Midbrain (tissue), 1 donor: Measurements from ENCODE around the gene EEF1AKMT3.
"Not testable (repeated sequence)": the region's sequence is repeated elsewhere in the genome, so short reads cannot be mapped to it uniquely, and the experiment has no call there.

Experiments
- DNase-seq: peaks from one replicate; lab custom pipeline; 2025; lab: John Stamatoyannopoulos, UW

EEF1AKMT3 gene

DNA sequence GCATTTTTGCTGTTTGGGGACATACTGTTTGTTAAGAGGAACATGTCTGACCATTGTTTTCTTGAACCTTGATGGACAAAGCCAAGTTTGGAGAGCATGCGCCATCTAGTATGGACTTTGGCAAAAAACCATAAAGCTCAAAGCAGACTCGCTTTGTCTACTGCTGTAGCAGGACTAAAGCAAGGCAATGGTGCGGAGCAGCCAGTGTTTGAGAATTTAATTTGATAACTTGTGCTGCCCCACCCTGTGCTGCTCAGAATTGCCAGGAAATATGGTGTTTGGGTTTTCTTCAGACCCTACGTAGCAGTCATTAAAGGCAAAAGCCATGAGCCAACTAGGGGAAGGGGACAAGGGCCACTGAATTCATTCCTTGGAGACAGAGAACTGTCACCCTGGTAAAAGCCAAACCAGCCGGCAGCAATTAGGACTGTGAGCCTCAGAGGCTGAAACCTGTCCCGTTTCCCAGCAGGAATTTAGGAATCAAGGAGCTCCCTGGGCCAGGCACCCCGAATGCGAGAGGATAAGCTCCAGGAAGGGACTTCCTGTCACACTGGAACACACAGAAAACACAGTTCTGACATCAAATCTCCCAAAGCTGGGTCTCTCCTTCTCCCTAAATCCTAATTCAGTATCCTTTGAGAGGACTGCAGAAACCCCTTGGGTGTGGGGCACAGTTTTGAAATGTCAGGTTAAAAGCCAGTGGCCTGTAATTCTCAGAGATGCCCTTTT, 45.0 kb downstream of the EEF1AKMT3 start:
- peak; percentile 42 for DNase-seq

DNA sequence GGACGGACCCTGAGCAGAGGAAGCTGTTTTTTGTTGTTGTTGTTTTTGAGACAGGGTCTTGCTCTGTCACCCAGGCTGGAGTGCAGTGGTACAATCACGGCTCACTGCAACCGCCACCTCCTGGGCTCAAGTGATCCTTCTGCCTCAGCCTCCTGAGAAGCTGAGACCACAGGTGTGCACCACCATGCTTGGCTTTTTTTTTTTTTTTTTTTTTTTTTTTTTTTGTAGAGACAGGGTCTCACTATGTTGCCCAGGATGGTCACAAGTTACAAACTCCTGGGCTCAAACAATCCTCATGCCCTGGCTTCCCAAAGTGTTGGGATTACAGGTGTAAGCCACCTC, 45.5 kb downstream of the EEF1AKMT3 start:
- not testable (repeated sequence) for DNase-seq

DNA sequence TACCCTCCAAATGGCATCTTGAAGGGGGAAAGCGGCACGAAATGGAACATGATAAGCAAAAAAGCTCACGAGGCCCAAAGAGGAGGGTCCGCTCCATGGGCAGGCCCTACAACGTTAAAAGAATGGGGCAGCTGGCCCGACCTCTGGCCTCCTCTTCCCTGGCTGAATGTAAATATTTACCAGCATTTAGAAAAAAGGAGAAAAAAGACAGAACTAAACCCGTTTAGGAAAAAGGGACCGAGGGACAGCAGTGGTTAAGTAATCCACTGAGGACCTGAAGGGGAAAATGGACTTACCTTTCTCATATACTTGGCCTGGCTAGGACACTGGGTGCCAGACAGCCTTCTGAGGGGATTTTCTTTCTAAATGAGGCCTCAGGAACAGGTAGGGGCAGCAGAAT, 47.7 kb downstream of the EEF1AKMT3 start:
- DNase-seq: not testable (repeated sequence)

DNA sequence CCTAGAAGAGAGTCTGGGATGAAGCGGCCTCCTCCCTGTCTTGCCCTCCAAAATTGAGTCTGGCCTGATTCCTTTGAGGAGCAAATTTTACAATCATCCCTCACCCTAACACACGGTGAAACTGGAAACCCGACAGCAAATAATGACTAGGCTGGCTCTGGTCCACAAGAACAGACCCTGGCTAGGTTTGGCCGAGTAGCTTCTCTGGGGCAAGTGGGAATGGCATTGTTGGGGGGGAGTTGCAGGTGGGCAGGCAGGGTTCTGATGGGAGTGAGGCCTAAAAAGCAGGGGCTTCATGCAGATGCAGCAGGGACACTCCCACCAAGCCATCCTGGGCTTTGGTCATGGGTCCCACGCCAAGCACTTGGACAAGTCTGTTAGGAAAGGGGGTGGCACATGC, 48.6 kb downstream of the EEF1AKMT3 start:
- not testable (repeated sequence) for DNase-seq

DNA sequence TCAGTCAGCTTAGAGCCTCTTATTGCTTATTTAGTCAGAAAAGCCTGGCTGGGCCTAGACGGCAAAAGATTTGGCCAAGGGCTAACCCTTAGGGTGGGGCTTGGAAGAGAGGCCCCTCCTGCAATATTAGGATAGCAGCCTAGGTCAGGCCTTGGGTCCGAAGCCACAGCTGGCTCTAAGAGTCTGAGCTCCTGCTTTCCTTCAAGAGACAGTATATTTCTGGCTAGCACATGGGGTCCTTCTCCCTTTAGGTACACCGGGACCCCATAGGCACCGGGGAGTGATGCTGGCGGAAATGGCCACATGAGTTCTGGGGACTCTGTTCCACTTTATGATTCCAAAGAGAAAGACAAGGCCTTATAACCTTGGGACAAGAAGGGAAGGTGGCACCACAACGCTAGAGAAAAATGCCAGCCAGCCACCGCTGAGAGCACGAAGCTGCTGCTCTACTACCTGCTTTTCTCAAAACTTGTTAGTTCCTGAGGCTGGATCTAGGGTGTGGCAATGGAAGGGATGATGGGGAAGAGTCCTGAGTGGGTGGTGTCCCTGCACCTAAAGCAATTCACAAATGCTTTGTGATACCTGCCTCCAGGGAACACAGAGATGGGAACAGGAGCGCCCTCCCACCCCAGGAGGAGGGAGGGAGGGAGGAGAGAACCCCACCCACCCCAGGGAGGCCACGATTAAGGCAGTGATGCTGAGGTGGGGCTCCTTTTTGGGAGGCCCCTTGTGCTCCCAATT, 49.2 kb downstream of the EEF1AKMT3 start:
- DNase-seq: no peak

DNA sequence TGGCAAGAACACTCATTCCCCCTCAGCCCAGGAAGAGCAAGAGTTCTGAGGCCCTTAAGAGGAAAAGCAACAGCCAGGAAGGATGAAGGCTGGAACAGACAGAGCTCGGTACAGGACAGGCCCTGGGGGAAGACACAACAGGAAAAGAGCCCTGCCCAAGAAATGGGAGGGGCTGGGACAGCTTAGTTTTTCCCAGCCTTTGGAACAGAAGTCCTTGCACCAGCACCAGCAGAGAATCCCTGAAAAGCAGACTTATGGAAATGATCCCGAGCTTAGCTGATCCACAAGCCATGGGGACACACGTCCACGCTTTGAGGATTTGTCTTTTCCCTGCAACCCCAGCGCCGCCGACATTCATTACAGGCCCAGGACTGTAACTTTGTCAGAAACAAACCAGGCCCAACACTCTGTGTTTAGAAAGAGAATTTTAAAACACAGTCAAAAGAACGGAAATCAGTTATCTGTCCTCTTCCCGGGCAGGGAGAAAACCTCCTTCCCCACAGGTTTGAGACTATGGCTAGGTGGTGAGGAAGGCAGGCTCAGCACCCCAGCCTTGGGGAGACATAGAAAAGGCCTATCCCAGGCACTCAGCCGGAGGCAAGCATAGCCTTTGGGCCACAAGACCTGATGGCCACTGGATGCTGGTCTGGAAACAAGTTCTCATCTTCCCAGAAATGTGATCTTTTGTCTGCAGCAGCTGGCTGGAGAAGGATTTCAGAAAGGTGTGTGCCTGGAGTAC, 50.1 kb downstream of the EEF1AKMT3 start:
- DNase-seq: no peak

DNA sequence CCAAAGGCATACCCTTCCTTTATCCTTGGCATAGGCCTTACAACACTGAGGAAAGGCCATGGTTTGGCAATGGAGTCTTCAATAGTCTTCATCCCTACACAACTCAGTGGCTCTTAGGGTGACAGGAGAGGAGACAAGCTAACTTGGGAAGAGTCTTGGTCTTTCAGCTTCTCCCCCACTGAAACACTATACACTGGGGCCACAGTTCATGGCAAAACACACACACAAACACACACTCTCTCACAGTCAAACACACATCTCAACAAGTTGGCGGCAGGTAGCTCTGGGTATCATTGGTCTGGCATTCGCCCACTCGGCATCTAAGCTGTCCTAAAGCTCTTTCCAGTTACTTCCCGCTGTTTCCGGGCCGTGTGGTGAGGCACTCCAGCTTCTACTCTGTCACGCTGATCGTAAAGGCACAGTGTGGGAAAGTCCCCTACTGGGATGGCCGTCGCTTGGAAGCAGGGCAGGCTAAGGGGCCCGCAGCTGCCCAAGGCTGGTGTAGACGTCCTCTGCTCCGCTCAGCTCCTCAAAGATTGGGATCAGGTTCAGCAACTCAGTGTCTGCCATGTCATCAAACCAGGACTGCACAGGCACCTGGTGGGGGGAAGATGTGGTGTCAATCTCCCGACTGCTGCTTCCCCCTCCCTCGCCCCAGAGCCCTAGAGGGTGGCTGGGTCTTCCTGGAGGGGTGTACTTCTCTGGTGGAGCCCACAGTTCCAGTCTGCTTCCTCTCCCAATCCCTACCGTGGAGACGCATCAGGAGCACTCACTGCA, 50.9 kb downstream of the EEF1AKMT3 start:
- DNase-seq: no peak

DNA sequence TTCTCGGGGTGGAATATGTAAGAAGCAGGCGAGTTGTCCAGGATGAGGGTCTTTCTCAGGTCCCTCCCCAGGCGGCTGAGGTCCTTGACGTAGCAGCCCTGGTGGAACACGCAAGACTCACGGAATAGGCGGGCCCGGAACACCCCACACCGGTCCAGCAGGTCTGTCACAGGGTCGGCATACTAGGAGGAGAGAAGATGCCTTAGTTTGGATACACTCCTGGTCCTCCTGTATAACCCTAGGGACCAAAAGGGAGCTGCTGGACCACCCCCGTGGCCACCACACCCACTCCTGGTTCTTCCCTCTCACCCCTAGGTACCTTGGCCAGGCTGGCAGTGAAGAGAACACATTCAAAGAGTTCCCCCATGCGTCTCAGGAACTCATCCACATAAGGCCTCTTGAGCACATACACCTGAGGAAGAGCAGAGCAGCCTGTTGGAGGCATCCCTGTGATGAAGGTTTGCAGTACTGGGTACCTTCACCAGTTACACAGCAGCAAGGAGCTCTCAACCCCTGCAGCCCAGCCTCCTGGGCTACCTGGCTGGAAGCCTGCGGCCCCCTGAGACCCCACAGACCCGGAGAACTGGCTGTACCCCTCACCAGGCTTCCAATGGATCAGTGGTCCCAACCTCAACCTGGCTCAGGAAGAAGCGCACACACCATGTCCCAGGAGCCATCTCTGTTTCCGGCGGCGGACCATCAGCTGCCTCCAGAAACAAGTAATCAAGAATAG, 51.7 kb downstream of the EEF1AKMT3 start:
- DNase-seq: no peak

DNA sequence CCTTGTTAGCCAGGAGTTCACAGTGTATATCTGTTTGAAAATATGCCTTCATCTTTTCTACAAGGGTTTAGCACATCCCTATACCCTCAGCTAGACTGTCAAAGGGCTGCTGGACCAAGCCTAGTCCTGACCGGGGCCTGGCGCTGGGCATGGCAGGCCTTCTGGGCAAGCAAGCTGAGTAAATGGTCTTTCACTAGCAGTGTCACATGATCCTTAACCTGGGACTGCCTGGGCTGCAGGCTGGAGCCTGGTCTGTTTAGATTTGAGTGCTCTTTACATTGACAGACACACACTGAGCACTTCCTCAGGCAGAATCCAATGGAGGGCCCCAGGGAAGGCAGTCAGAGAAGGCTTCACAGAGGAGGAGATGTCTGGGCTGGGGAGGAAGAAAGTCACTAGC, 53.0 kb downstream of the EEF1AKMT3 start:
- DNase-seq: no peak

DNA sequence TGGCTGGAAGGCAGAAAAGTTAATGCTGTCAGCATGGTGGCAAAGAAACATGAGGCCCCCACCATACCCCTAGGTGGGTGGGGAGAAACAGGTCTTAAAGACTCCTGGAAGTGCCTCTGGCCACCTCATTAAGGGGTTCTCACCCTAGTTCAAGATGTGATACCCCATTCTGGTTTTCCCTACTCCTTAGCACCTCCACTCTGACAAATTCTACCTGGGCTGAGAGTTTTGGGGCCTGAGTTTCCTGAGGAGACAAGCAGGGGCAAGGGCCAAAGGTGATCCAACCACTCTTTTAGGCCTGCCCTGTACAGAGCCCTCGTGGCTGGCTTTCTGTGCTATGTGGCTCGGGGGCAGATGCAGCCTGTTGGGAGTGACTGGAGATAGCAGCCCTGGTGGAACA, 54.0 kb downstream of the EEF1AKMT3 start:
- DNase-seq: no peak

DNA sequence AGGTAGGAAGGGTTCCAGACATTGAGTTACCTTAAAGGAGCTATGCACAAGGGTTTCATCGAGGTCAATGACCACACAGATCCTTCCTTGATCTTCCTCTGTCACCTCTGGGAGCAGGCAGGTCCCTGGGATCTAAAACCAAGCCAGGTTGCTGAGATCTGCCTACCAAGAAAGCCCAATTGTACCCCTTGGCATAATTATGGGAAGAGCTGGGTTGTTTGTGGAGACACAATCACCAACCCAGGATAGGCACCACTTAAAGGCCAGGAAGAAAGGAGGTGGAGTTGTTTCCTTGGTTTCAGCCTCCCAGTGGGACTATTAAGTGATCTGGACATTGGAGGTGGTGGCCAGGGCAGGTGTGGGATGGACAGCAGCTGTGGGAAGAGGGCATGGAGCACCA, 54.6 kb downstream of the EEF1AKMT3 start:
- DNase-seq: no peak

DNA sequence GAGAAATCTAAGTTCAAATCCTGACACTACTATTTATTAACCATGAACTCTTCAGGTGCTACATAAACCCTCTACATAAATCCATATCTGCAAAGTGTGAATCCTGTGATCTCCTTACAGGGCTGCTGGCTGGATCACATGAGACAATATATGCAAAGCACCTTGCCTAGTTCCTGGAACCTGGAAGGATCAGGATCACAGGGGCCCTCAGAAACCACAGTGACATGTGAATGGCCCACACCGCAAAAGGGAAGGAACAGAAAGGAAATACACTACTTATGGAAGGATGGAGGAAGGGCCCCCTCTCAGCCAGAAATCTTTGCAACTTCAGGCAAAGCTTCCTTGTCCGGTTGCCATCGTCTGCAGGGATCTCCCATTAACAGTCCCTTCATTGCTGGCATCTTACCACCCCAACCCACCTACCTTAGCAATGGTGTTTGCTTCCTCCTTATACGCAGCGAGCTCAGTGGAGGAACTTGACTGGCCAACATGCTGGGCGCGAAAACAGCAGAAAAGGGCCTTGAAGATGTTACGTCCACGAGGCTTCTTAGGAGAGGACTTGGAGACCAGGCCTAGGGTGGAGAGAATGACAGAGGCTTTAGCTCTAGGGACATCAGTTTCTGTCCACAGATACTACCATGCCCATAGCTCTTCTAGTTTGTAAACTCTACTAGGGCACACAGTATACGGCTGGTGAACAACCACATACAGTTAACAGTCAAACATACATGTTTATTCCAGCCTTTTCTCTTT, 56.8 kb downstream of the EEF1AKMT3 start:
- no peak for DNase-seq

DNA sequence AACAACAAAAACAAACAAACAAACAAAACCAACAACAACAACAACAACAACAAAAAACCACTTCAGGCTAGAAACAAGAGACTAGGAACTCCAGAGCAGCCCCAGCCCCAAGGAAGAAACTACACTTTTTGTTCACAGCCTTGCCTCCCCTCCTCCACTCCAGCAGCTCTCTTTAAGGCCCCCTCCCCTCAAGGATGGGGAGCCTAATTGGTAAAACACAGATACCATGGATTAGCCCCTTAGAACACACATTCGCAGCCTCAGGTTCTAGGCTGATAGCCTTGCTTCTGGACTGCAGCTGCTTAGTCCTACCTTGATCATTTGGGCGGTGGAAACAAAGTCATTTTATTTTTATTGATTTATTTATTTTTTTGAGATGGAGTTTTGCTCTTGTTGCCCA, 58.0 kb downstream of the EEF1AKMT3 start:
- DNase-seq: no peak
